H9 (cell line): ENCODE results near the gene CTIF. TPM values are rescaled to one million over a fixed set of nuclear protein-coding genes. Genes with fewer than 3 reads are reported as not detected.

Experiments used
- DNase-seq: peaks from one replicate; pipeline ENCODE4 v3.0.0-alpha.2; 2017
- H2AFZ ChIP-seq: one replicate; pipeline ENCODE4 v1.6.1; 2013; ENCODE audit warnings: mild to moderate bottlenecking, low read length, control low read depth, moderate library complexity
- H2AK5ac ChIP-seq: 2 replicates; pipeline ENCODE4 v1.6.1; 2013; ENCODE audit warnings: low read length, control low read depth, mixed read lengths; ENCODE audit not compliant: insufficient read length
- H2BK120ac ChIP-seq: one replicate; pipeline ENCODE4 v1.6.1; 2013; ENCODE audit warnings: low read depth, mild to moderate bottlenecking, low read length, control low read depth, inconsistent platforms; ENCODE audit not compliant: poor library complexity, severe bottlenecking
- H2BK12ac ChIP-seq: 2 replicates; pipeline ENCODE4 v1.6.1; 2013; ENCODE audit warnings: low read length, control low read depth, mixed read lengths, low read depth; ENCODE audit not compliant: insufficient read length
- H2BK15ac ChIP-seq: 2 replicates; pipeline ENCODE4 v1.6.1; 2013; ENCODE audit warnings: low read depth, low read length, control low read depth
- H2BK20ac ChIP-seq: one replicate; pipeline ENCODE4 v1.6.1; 2013; ENCODE audit warnings: low read depth, mild to moderate bottlenecking, low read length, control low read depth, inconsistent platforms; ENCODE audit not compliant: poor library complexity, severe bottlenecking
- H2BK5ac ChIP-seq: 2 replicates; pipeline ENCODE4 v1.6.1; 2013; ENCODE audit warnings: low read length, control low read depth, mixed read lengths; ENCODE audit not compliant: insufficient read length
- H3K14ac ChIP-seq: 2 replicates; pipeline ENCODE4 v1.6.1; 2013; ENCODE audit warnings: low read length, control low read depth; ENCODE audit not compliant: insufficient read depth
- H3K18ac ChIP-seq: 2 replicates; pipeline ENCODE4 v1.6.1; 2013; ENCODE audit warnings: low read depth, mild to moderate bottlenecking, mixed read lengths, low read length, control low read depth; ENCODE audit not compliant: insufficient read length
- H3K23ac ChIP-seq: 2 replicates; pipeline ENCODE4 v1.6.1; 2013; ENCODE audit warnings: low read length, control low read depth, mixed read lengths, low read depth; ENCODE audit not compliant: insufficient read length
- H3K23me2 ChIP-seq: 2 replicates; pipeline ENCODE4 v1.6.1; 2013; ENCODE audit warnings: low read depth, mild to moderate bottlenecking, mixed read lengths, low read length, control low read depth; ENCODE audit not compliant: insufficient read length, poor library complexity, severe bottlenecking
- H3K27ac ChIP-seq: 2 replicates; pipeline ENCODE4 v1.5.1; 2013; ENCODE audit warnings: low read length, control low read depth, mixed read lengths, low read depth; ENCODE audit not compliant: insufficient read length
- H3K27me3 ChIP-seq: 2 replicates; pipeline ENCODE4 v1.6.1; 2013; ENCODE audit warnings: low read length, control low read depth, inconsistent platforms; ENCODE audit not compliant: insufficient read depth
- H3K4ac ChIP-seq: 2 replicates; pipeline ENCODE4 v1.6.1; 2013; ENCODE audit warnings: low read depth, mild to moderate bottlenecking, control low read depth, inconsistent platforms, low read length, moderate library complexity
- H3K4me1 ChIP-seq: 2 replicates; pipeline ENCODE4 v1.6.1; 2013; ENCODE audit warnings: low read length, control low read depth, inconsistent platforms; ENCODE audit not compliant: insufficient read depth
- H3K4me2 ChIP-seq: 2 replicates; pipeline ENCODE4 v1.6.1; 2013; ENCODE audit warnings: low read length, control low read depth, mixed read lengths; ENCODE audit not compliant: insufficient read length, insufficient read depth
- H3K56ac ChIP-seq: 2 replicates; pipeline ENCODE4 v1.6.1; 2013; ENCODE audit warnings: low read depth, mild to moderate bottlenecking, mixed read lengths, low read length, control low read depth; ENCODE audit not compliant: insufficient read length
- H3K79me1 ChIP-seq: 2 replicates; pipeline ENCODE4 v1.6.1; 2013; ENCODE audit warnings: low read depth, mild to moderate bottlenecking, moderate library complexity, low read length, control low read depth, inconsistent platforms; ENCODE audit not compliant: insufficient read depth, poor library complexity, severe bottlenecking
- H3K79me2 ChIP-seq: 2 replicates; pipeline ENCODE4 v1.6.1; 2013; ENCODE audit warnings: low read length, control low read depth, inconsistent platforms; ENCODE audit not compliant: insufficient read depth
- H3K9ac ChIP-seq: 2 replicates; pipeline ENCODE4 v1.6.1; 2013; ENCODE audit warnings: low read length, control low read depth, mixed read lengths; ENCODE audit not compliant: insufficient read length; ENCODE audit errors: extremely low read depth
- H3K9me3 ChIP-seq: one replicate; pipeline ENCODE4 v1.6.1; 2013; ENCODE audit warnings: low read depth, low read length, inconsistent platforms; ENCODE audit not compliant: control insufficient read depth
- H3T11ph ChIP-seq: one replicate; pipeline ENCODE4 v1.6.1; 2013; ENCODE audit warnings: mild to moderate bottlenecking, low read length, control low read depth, inconsistent platforms
- H4K20me1 ChIP-seq: one replicate; pipeline ENCODE4 v1.6.1; 2013; ENCODE audit not compliant: control insufficient read depth, insufficient read length, insufficient read depth
- H4K5ac ChIP-seq: 2 replicates; pipeline ENCODE4 v1.6.1; 2013; ENCODE audit warnings: low read depth, mild to moderate bottlenecking, mixed read lengths, low read length, control low read depth; ENCODE audit not compliant: insufficient read length
- H4K8ac ChIP-seq: replicated peaks from 2 replicates; pipeline ENCODE4 v1.6.1; 2013; ENCODE audit warnings: low read length, control low read depth, mixed read lengths, low read depth; ENCODE audit not compliant: insufficient read length
- H4K91ac ChIP-seq: 2 replicates; pipeline ENCODE4 v1.6.1; 2013; ENCODE audit warnings: low read depth, mild to moderate bottlenecking, moderate library complexity, mixed read lengths, low read length, control low read depth; ENCODE audit not compliant: insufficient read length
- H3K27ac Mint-ChIP-seq, 3 experiments: 2 replicates in 2 of 3; 3 replicates in 1 of 3; pipeline ENCODE4 v1.8.0; 2020 to 2021; ENCODE audit warnings: mixed read lengths in 3 of 3, mild to moderate bottlenecking in 1 of 3, moderate library complexity in 1 of 3
- H3K27me3 Mint-ChIP-seq: 2 replicates; pipeline ENCODE4 v1.8.0; 2021; ENCODE audit warnings: low read depth, mild to moderate bottlenecking, moderate library complexity, mixed read lengths
- H3K36me3 Mint-ChIP-seq, 3 experiments: 2 replicates in 2 of 3; 3 replicates in 1 of 3; pipeline ENCODE4 v1.8.0; 2020 to 2021; ENCODE audit warnings: low read depth in 3 of 3, mixed read lengths in 3 of 3; ENCODE audit not compliant: insufficient read depth in 1 of 3
- H3K4me1 Mint-ChIP-seq, 2 experiments: 2 replicates each; pipeline ENCODE4 v1.8.0; 2020; ENCODE audit warnings: mixed read lengths in 2 of 2
- H3K4me3 Mint-ChIP-seq, 2 experiments: 2 replicates in 1 of 2; 3 replicates in 1 of 2; pipeline ENCODE4 v1.8.0; 2020 to 2021; ENCODE audit warnings: mild to moderate bottlenecking in 2 of 2, mixed read lengths in 2 of 2, moderate library complexity in 1 of 2
- H3K9me3 Mint-ChIP-seq, 2 experiments: 2 replicates in 1 of 2; 3 replicates in 1 of 2; pipeline ENCODE4 v1.8.0; 2020; ENCODE audit warnings: mild to moderate bottlenecking in 2 of 2, mixed read lengths in 2 of 2, moderate library complexity in 1 of 2
- CTCF ChIP-seq: fragments of 200-600 bp; sonication (generic); conservative IDR thresholded peaks from 3 replicates; pipeline ENCODE4 v1.8.0; 2021; ENCODE audit warnings: antibody characterized with exemption, mild to moderate bottlenecking
- WGBS: extraction: QIAGEN DNeasy Blood & Tissue Kit; methylation state at CpG from one replicate; pipeline ENCODE4 v1.1.7; 2013; ENCODE audit warnings: missing lambda C conversion rate, low lambda C conversion rate, mixed read lengths; ENCODE audit not compliant: insufficient read length; ENCODE audit errors: extremely low coverage; 5-methylcytosine and 5-hydroxymethylcytosine counted together
- total RNA-seq: library from RNA; stranded (reverse); gene quantifications from 2 replicates; pipeline ENCODE4 v1.2.1, GENCODE V29; 2021

The CTIF gene
- total RNA-seq, 1 experiment from 2014 or later, result 15.8 TPM

DNA sequence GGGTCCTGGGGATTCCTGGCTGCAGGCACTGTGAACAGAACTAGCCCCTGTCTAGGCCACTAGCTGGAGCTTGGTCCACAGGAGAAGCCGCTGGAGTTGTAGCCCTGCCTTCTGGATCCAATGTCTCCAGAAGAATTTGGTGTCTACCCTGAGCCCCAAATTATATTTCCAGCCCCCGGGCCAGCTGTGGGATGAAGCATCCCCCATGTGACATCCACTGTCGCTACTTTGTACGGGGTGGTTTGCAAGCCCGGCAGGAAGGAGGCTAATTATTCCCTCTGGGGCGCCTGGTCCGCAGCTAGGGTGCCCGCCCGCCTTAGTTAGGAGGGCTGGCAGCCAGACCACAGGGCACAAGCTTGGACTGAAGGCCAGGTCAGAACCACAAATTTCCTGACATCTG is 305.4 kb downstream of the CTIF start:
- Histone ChIP-seq H3T11ph (no peak overlapping the region), H3K56ac (no peak overlapping the region), H2BK15ac (no peak overlapping the region), H3K14ac (no peak overlapping the region), H4K8ac (no peak overlapping the region), H2BK12ac (no peak overlapping the region), H3K18ac (no peak overlapping the region), H4K5ac (no peak overlapping the region), H2BK20ac (no peak overlapping the region), H3K4ac (no peak overlapping the region), H2BK120ac (no peak overlapping the region), H2BK5ac (no peak overlapping the region), H2AK5ac (no peak overlapping the region), H3K9ac (no peak overlapping the region), H3K23me2 (no peaks in the 10 kb centered on the region), H4K91ac (no peak overlapping the region), H3K23ac (no peak overlapping the region), H3K9me3 (no peaks in the 10 kb centered on the region), H3K79me1 (no peaks in the 10 kb centered on the region), H3K4me2 (no peak overlapping the region), H3K27ac (no peak overlapping the region), H3K27me3 (no peaks in the 10 kb centered on the region), H4K20me1 (no peaks in the 10 kb centered on the region), H3K4me1 (no peaks in the 10 kb centered on the region), H3K79me2 (no peaks in the 10 kb centered on the region), H2AFZ (no peak overlapping the region)
- no peaks in the 10 kb centered on the region for H3K9me3 Mint-ChIP-seq
- no peak for DNase-seq
- H3K36me3 Mint-ChIP-seq, result peaks cover 0 to 2% (median 0%) of the 10 kb centered on the region in 3 experiments; a peak in 1 of 7 replicates
- no peak for TF ChIP-seq CTCF
- H3K4me1 Mint-ChIP-seq, result peaks cover 25 to 34% of the 10 kb centered on the region in 2 experiments
- WGBS, result no CpG with 5 or more reads among the region's 9 CpGs
- no peak overlapping the region for H3K4me3 Mint-ChIP-seq
- H3K27ac Mint-ChIP-seq, result no peak overlapping the region
- peaks cover 3% of the 10 kb centered on the region; the same call in 1 of the 2 replicates for H3K27me3 Mint-ChIP-seq
